Transverse colon (tissue), 3 donors: ENCODE data around the gene HELZ2.

Experiments used
- POLR2A ChIP-seq: fragments of 450-650 bp; IDR thresholded peaks from one replicate; pipeline ENCODE4 v1.6.1; 2016; ENCODE audit warnings: antibody characterized with exemption, mild to moderate bottlenecking, moderate library complexity
- POLR2AphosphoS5 ChIP-seq, 3 donors: sonication (generic); formaldehyde crosslinking; IDR thresholded peaks; one replicate each; pipeline ENCODE4 v1.6.1; 2016; ENCODE audit warnings: antibody characterized with exemption in 3 of 3

DNA sequence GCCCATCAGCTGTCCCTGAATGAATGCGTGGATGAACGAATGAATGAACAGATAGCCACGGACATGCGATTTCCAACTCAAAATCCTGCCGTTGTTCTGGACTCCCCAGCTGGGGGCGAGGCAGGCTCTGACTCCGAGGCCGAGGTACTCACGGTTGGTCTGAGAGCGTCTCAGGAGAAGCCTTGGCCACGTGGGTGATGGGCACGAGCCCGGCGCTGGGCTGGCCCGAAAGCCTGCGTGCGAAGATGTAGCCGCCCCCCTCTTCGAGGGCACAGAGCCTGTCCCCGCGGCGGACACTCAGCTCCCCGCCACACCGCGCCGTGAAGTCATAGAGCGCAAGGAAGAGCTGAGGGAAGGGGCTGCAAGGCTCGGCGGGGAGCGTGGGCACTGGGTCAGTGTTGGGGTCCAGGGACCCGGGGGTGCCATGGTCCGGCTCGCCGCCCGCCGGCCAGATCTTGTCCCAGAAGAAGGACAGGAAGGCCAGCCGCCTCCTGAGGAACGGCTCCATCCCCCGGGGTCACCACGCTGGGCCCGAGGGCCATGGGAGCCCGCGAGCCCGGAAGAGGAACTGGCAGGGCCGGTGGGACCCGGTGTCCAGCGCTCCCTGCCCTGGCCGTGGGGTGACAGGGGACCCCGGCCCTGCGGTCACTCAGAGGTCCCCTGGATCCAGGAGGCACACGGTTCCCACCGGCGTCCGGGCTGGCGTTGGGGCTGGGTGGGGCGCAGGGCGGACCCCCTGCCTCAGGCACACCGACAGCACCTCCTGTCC lies 26.9 kb downstream of the HELZ2 start:
- TF ChIP-seq POLR2AphosphoS5 (IDR thresholded peaks at IDR 0.05) (no peak), POLR2A (no peak)
